Ovary (tissue), 9 donors: ENCODE data around the gene CDH24. TPM values are rescaled to one million over a fixed set of nuclear protein-coding genes. Genes with fewer than 3 reads are reported as not detected.

Experiments used
- DNase-seq, 5 donors: peaks; one replicate each; pipeline ENCODE4 v3.0.0-alpha.2; 2019 to 2020
- H3K27ac ChIP-seq, 2 donors: fragments of 200-600 bp; one replicate each; pipeline versions ENCODE4 v1.5.1 to v1.8.0; 2019 to 2022
- H3K27me3 ChIP-seq: fragments of 200-600 bp; one replicate; pipeline ENCODE4 v1.8.0; 2022
- H3K36me3 ChIP-seq: fragments of 200-600 bp; sonication (generic); one replicate; pipeline ENCODE4 v1.5.1; 2019
- H3K4me1 ChIP-seq: one replicate; pipeline ENCODE4 v1.8.1; 2013; ENCODE audit warnings: mild to moderate bottlenecking, moderate library complexity; ENCODE audit not compliant: insufficient read depth
- H3K4me3 ChIP-seq: fragments of 200-600 bp; sonication (generic); one replicate; pipeline ENCODE4 v1.5.1; 2017
- H3K9me3 ChIP-seq, 2 donors: fragments of 200-600 bp in 1 of 2; sonication (generic) in 1 of 2; one replicate each; pipeline versions ENCODE4 v1.5.1 to v1.8.1; 2013 to 2019; ENCODE audit warnings: mild to moderate bottlenecking in 1 of 2, moderate library complexity in 1 of 2
- EP300 ChIP-seq: sonication (generic); formaldehyde crosslinking; IDR thresholded peaks from one replicate; pipeline ENCODE4 v1.6.1; 2017; ENCODE audit warnings: antibody characterized with exemption
- POLR2A ChIP-seq: fragments of 450-650 bp; IDR thresholded peaks from one replicate; pipeline ENCODE4 v1.6.1; 2017; ENCODE audit warnings: antibody characterized with exemption, mild to moderate bottlenecking, moderate library complexity
- WGBS, 3 donors: extraction: QIAGEN DNeasy Blood & Tissue Kit in 1 of 3; methylation state at CpG; one replicate each; pipeline versions ENCODE4 v1.1.5 to v1.1.7; 2013 to 2017; 5-methylcytosine and 5-hydroxymethylcytosine counted together
- intact Hi-C, 4 donors: fragments of 100-400 bp; cut with DNase I; formaldehyde crosslinking; loops; one replicate each; pipeline versions ENCODE4 v1.11.0 to v1.15.1; 2022 to 2023
- polyA plus RNA-seq, 2 donors: library from polyadenylated mRNA; stranded (reverse); fragments of 200-250 nt in 1 of 2; fragments of 350-450 nt in 1 of 2; fragmentation: Illumina TruSeq in 1 of 2; extraction: RNeasy Lipid Tissue Mini Kit (QIAGEN cat#74804) in 1 of 2; gene quantifications; one replicate each; pipeline ENCODE4 v1.2.3, GENCODE V29; 2013 to 2014
- total RNA-seq, 7 donors: library from RNA; depleted of rRNA in 2 of 7; stranded (reverse); fragments of >200 nt in 2 of 7; fragmentation: NEBNext Ultra II Directional in 3 of 7; extraction: Animal tissue kit (Norgen Biotek cat#: 25700) in 3 of 7; gene quantifications; one replicate each; pipeline versions ENCODE4 v1.1.0 to v1.2.4, GENCODE V29; 2016 to 2023
- TF ChIP-seq, protein P1 (sequence below), 3 donors: fragments of 450-650 bp in 2 of 3; fragments of 200-600 bp in 1 of 3; IDR thresholded peaks; one replicate each; pipeline versions ENCODE4 v1.5.1 to v1.8.0; 2016 to 2022; ENCODE audit warnings: antibody characterized with exemption in 3 of 3, mild to moderate bottlenecking in 1 of 3
- donor health status: DM: no; HTN: no; CAD: no; lungs with moderate emphysema.
- donor health status: DM: no; HTN: no; CAD: no.
- donor health status: Bipolar disorder and iron deficiency.
- donor health status: DM: yes; HTN: yes; CAD: no.
- donor health status: DM: no; HTN: no; CAD: no.
- donor health status: DM: yes; HTN: yes; CAD: no.

CDH24 gene
- total and polyA plus RNA-seq, 9 donors, result 1.0 to 6.6 (median 2.3) TPM

DNA sequence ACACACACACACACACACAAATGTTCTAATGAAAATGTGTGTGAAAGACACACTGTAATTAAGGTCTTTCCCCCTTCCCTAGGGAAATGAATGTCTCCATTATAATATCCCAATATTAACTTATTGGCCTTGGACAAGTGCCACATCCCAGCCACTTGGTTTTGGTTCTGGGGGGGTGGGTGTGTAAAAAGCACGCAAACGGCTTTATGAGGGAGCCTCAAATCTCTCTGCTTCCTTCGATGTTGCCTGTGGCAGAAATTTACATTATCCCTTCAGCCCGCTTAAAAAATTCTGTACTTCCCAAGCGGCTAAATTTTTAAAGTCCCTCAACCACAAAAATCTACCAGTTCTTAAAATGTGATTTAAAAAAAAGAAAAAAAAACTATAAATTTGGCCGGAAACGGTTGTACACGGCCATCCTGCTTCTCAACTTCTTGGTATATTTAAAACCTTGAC lies 47.8 kb downstream of the CDH24 start:
- peak overlapping the region; percentile 70 to 81 for H3K27ac ChIP-seq
- TF ChIP-seq EP300, result no peak
- TF ChIP-seq, protein P1, sequence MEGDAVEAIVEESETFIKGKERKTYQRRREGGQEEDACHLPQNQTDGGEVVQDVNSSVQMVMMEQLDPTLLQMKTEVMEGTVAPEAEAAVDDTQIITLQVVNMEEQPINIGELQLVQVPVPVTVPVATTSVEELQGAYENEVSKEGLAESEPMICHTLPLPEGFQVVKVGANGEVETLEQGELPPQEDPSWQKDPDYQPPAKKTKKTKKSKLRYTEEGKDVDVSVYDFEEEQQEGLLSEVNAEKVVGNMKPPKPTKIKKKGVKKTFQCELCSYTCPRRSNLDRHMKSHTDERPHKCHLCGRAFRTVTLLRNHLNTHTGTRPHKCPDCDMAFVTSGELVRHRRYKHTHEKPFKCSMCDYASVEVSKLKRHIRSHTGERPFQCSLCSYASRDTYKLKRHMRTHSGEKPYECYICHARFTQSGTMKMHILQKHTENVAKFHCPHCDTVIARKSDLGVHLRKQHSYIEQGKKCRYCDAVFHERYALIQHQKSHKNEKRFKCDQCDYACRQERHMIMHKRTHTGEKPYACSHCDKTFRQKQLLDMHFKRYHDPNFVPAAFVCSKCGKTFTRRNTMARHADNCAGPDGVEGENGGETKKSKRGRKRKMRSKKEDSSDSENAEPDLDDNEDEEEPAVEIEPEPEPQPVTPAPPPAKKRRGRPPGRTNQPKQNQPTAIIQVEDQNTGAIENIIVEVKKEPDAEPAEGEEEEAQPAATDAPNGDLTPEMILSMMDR (IDR thresholded peaks at IDR 0.05), result no peak
- no peak for TF ChIP-seq POLR2A
- peaks cover 6% of the 10 kb centered on the region for H3K4me1 ChIP-seq
- H3K36me3 ChIP-seq, result no peaks in the 10 kb centered on the region
- WGBS, 3 donors, result 6 to 20% (median 8%) methylated on average over 8 of the region's 8 CpGs
- no peaks in the 10 kb centered on the region for H3K27me3 ChIP-seq
- H3K9me3 ChIP-seq, result no peaks in the 10 kb centered on the region
- intact Hi-C loops, result loop anchor here in 1 of 4 donors (5.0 kb wide), 1 partner anchor 293 kb away; the partner anchor contains the start of gene PPP1R3E
- H3K4me3 ChIP-seq, result peak overlapping the region; percentile 41
- no peak for DNase-seq

DNA sequence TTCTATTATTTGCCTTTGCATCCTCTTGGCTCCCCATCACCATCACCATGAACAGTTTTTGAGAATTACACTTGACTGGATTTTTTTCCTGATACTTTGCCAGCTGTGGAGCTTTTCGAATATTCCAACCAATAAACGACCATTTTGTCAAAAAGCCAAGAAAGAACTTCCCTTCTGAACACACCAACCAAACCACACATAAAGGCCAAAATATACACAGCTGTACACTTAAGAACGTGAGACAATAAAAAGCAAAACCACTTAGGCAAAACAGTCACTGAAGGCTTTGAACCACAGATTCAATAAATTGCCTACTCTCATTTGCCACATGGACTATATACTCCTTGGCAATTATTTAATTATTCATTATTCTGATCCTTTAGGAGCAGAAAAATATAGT lies 48.5 kb downstream of the CDH24 start:
- DNase-seq, result no peak
- H3K27ac ChIP-seq, result no peak overlapping the region
- intact Hi-C loops, result loop anchor here in 1 of 4 donors (5.0 kb wide), 1 partner anchor 293 kb away; the partner anchor contains the start of gene PPP1R3E

DNA sequence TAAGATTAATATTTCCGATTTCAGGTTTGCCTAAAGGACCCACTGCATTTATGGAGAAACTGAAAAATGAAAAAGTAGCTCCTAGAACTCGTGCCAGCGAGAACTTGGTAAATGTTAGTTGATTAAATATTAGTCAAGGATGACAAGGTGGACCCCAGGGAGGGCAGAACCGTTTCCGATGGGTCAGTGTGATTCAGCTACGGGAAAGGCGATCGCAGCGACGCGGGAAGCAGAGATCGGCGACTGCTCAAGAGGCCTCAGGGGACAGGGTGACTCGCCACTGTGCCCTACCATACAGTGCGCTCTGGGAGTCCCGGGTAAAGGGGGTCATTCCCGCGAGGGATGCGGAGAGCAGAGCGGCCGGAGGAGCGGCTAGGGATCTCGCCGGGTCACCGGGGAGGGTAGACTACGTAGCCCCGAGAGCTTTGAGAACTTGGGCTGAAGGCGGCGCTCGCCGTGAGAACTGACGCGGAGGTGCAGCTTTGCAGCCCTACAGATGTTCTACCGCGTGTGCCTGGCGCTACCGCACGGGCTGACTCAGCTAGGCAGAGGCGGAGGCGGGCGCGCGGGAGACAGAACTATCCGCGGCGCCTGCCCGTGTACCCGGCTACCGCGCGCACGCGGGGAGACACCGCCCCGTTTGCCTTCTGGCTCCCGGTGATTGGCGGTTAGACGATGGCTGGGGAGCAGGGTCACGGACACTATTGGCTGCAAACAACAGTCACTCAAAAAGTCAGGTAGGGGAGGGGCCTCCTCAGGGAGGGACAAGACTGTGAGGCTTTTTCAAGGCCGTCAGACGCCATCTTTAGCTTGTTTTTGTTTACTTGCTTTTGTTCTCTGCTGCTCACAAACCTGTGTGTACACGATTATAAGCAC lies 50.5 kb downstream of the CDH24 start:
- peaks cover 6% of the 10 kb centered on the region for H3K4me1 ChIP-seq
- peak overlapping the region; percentile 8 to 90 for H3K27ac ChIP-seq
- intact Hi-C loops, result loop anchor here in 1 of 4 donors (5.0 kb wide), 1 partner anchor 296 kb away; the partner anchor contains the start of gene PPP1R3E
- no peaks in the 10 kb centered on the region for H3K27me3 ChIP-seq
- WGBS, 3 donors, result 0 to 1% (median 1%) methylated on average over 46 to 62 of the region's 62 CpGs
- TF ChIP-seq EP300, result no peak
- TF ChIP-seq POLR2A, result peak; percentile 63
- TF ChIP-seq, protein P1 (IDR thresholded peaks at IDR 0.05), result peak in 1 of 3 donors; percentile 28
- DNase-seq, result peak; percentile 94 to 96 (median 95)
- no peaks in the 10 kb centered on the region for H3K36me3 ChIP-seq
- H3K9me3 ChIP-seq, result no peaks in the 10 kb centered on the region
- H3K4me3 ChIP-seq, result peak overlapping the region; percentile 56

More for the DNA sequence above, 48.5 kb downstream of the CDH24 start:
- Histone ChIP-seq H3K4me1 (peaks cover 6% of the 10 kb centered on the region), H3K27me3 (no peaks in the 10 kb centered on the region), H3K36me3 (no peaks in the 10 kb centered on the region), H3K9me3 (no peaks in the 10 kb centered on the region), H3K4me3 (no peak overlapping the region)
- WGBS, 3 donors, result 27 to 38% (median 35%) methylated on average over 3 of the region's 3 CpGs
- TF ChIP-seq POLR2A (no peak), EP300 (no peak)
- TF ChIP-seq, protein P1 (IDR thresholded peaks at IDR 0.05), result no peak

DNA sequence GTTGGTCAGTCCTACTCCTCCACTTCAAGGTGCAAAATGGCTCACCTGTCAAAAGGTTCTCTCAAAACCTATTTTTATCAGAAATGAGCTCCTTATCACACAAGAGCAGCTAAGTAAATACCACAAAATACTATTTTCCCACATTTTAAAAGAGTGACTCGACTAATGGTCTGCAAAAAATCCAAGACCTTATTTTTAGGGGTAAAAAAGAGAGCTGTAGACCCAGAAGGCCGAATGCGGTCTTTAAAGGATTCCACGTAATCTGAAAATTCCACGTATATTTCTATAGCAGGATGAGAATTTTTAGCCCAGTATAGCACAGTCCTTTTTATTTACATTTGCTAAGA lies 51.2 kb downstream of the CDH24 start:
- H3K4me3 ChIP-seq, result peak overlapping the region; percentile 56
- H3K9me3 ChIP-seq, result no peaks in the 10 kb centered on the region
- WGBS, 3 donors, result 53 to 62% (median 55%) methylated on average over 5 of the region's 5 CpGs
- H3K36me3 ChIP-seq, result no peaks in the 10 kb centered on the region
- intact Hi-C loops, result loop anchor here in 1 of 4 donors (5.0 kb wide), 1 partner anchor 296 kb away; the partner anchor contains the start of gene PPP1R3E
- no peaks in the 10 kb centered on the region for H3K27me3 ChIP-seq
- H3K4me1 ChIP-seq, result peaks cover 6% of the 10 kb centered on the region
- DNase-seq, result no peak
- no peak for TF ChIP-seq POLR2A
- TF ChIP-seq, protein P1 (IDR thresholded peaks at IDR 0.05), result no peak
- TF ChIP-seq EP300, result no peak
- H3K27ac ChIP-seq, result no peak overlapping the region
